BE2C (cell line): ENCODE results near the gene RNF7.
"Not testable (repeated sequence)": the region's sequence is repeated elsewhere in the genome, so short reads cannot be mapped to it uniquely, and the experiment has no call there.

Source experiments
- DNase-seq: peaks from one replicate; pipeline ENCODE4 v3.0.0-alpha.2; 2020
- H3K27me3 ChIP-seq: fragments of 250-450 bp; sonication (Bioruptor Pico); 2 replicates; pipeline ENCODE4 v1.5.1; 2020; ENCODE audit warnings: mild to moderate bottlenecking
- H3K36me3 ChIP-seq: fragments of 250-450 bp; sonication (Bioruptor Pico); 2 replicates; pipeline ENCODE4 v1.5.1; 2020; ENCODE audit warnings: mild to moderate bottlenecking
- H3K4me1 ChIP-seq: fragments of 250-450 bp; sonication (Bioruptor Pico); 2 replicates; pipeline ENCODE4 v1.5.1; 2020
- H3K4me3 ChIP-seq: 2 replicates; pipeline ENCODE4 v1.5.1; 2011; ENCODE audit warnings: low read depth, low read length
- H3K9me3 ChIP-seq: fragments of 250-450 bp; sonication (Bioruptor Pico); 2 replicates; pipeline ENCODE4 v1.5.1; 2020
- TF ChIP-seq, protein P1 (sequence below): IDR thresholded peaks from 2 replicates; pipeline ENCODE4 v1.5.1; 2012; ENCODE audit warnings: mild to moderate bottlenecking, low read depth, low read length

Gene RNF7

DNA sequence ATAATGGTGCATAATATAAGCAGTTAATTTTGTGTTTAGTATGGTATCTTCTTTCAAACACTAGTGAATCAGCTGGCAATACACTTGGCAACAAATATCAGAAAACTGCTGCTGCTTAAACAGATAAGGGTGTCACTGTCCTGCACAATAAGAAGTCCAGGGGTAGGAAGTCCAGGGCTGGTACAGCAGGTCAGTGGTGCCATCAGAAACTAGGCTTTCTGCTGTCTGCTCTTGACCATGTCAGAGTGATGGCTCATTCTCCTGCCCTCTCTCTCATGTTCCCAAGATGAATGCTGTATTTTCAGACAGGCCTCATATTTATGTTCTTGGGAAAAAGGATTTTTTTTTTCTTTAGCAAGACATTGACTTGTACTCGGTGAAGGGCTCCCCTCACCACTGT is 15.9 kb downstream of the RNF7 start:
- Histone ChIP-seq H3K4me1 (no peaks in the 10 kb centered on the region), H3K9me3 (no peaks in the 10 kb centered on the region), H3K27me3 (no peaks in the 10 kb centered on the region), H3K4me3 (no peak overlapping the region), H3K36me3 (no peaks in the 10 kb centered on the region)
- TF ChIP-seq, protein P1, sequence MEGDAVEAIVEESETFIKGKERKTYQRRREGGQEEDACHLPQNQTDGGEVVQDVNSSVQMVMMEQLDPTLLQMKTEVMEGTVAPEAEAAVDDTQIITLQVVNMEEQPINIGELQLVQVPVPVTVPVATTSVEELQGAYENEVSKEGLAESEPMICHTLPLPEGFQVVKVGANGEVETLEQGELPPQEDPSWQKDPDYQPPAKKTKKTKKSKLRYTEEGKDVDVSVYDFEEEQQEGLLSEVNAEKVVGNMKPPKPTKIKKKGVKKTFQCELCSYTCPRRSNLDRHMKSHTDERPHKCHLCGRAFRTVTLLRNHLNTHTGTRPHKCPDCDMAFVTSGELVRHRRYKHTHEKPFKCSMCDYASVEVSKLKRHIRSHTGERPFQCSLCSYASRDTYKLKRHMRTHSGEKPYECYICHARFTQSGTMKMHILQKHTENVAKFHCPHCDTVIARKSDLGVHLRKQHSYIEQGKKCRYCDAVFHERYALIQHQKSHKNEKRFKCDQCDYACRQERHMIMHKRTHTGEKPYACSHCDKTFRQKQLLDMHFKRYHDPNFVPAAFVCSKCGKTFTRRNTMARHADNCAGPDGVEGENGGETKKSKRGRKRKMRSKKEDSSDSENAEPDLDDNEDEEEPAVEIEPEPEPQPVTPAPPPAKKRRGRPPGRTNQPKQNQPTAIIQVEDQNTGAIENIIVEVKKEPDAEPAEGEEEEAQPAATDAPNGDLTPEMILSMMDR, result no peak
- DNase-seq, result no peak

DNA sequence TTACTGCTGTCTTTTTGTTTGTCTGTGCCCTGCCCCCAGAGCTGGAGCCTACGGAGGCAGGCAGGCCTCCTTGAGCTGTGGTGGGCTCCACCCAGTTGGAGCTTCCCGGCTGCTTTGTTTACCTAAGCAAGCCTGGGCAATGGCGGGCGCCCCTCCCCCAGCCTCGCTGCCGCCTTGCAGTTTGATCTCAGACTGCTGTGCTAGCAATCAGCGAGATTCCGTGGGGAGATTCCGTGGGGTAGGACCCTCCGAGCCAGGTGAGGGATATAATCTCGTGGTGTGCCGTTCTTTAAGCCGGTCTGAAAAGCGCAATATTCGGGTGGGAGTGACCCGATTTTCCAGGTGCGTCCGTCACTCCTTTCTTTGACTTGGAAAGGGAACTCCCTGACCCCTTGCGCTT is 24.5 kb downstream of the RNF7 start:
- DNase-seq, H3K36me3 ChIP-seq, H3K9me3 ChIP-seq, H3K4me1 ChIP-seq, H3K4me3 ChIP-seq, H3K27me3 ChIP-seq: not testable (repeated sequence)

DNA sequence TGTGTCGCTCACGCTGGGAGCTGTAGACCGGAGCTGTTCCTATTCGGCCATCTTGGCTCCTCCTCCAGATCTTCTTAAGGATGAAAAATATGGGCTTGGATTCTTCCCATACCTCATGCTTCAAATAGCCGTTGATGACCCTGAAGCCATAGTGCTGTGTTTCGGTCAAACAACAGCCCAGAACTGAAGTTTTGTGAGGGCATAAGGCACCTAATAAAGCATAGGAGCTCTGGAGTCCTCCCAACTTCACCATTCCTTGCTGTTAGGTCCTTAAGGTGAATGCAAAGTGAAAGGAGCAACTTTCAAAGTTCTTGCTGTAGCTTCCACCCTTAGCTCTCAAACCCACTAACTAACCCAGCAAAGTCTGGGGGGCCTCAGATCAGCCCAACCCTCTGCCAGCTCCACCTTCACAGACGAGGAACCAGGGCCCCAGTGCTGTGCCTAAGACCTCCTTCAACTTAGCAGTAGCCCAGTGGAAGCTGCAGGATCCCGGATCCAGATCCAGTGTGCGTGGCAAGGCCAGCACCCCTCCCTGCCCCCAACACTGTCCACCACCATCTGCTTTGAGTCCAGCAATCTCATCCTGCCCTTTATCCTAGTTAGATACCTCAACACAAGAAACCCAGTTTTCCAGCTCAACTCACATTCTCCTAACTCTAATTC is 25.1 kb downstream of the RNF7 start, which contains the start of gene GRK7:
TSS of gene GRK7 (plus strand) at position 321 of the 663 bp plus-strand sequence. CDS start 14,877 bp downstream, outside the sequence.
- Histone ChIP-seq H3K36me3 (no peaks in the 10 kb centered on the region), H3K4me1 (no peaks in the 10 kb centered on the region), H3K9me3 (no peaks in the 10 kb centered on the region), H3K4me3 (no peak within 1 kb of the TSS), H3K27me3 (no peaks in the 10 kb centered on the region)
- TF ChIP-seq, protein P1, result no peak
- DNase-seq, result no peak

DNA sequence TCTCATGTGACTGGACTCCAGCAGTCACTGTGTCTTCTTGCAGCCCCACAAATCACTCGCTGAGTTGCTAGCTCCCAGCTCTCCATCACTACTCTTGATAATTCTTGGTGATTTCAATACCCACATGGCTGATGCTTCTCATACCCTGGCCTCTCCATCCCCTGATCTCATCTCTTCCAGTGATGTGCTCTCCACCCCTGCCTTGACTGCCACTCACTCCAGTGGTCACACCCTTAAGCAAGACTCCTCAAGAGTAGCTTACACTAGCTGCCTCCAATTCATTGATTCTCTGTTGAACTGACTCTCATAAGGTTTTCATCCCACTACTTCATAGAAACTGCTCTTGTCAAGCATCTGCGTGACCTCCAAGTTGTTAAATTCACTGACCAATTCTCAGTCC is 25.9 kb downstream of the RNF7 start:
- TF ChIP-seq, protein P1, result no peak
- Histone ChIP-seq H3K27me3 (no peaks in the 10 kb centered on the region), H3K4me1 (peaks cover 4% of the 10 kb centered on the region), H3K4me3 (no peak overlapping the region), H3K9me3 (no peaks in the 10 kb centered on the region), H3K36me3 (no peaks in the 10 kb centered on the region)
- DNase-seq, result no peak

DNA sequence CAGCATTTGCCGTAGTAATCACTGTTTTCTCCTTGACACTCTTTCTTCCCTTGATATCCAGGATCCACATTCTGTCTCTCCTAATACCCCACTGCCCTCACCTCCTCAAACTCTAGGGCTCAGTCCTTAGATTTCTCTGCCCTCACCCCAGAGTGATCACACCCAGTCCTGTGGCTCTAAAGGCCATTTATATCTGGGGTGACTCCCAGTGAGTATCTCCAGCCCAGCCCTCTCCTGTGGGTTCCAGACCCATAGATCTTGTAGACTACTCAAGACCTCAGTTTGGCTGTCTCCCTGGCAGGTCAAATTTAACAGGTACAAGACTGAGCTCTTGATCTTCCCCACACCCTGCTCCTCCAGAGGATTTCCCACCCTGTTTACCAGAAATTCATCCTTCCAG is 26.4 kb downstream of the RNF7 start:
- TF ChIP-seq, protein P1, result no peak
- Histone ChIP-seq H3K9me3 (no peaks in the 10 kb centered on the region), H3K36me3 (no peaks in the 10 kb centered on the region), H3K4me1 (peaks cover 8% of the 10 kb centered on the region), H3K4me3 (no peak overlapping the region), H3K27me3 (no peaks in the 10 kb centered on the region)
- no peak for DNase-seq

DNA sequence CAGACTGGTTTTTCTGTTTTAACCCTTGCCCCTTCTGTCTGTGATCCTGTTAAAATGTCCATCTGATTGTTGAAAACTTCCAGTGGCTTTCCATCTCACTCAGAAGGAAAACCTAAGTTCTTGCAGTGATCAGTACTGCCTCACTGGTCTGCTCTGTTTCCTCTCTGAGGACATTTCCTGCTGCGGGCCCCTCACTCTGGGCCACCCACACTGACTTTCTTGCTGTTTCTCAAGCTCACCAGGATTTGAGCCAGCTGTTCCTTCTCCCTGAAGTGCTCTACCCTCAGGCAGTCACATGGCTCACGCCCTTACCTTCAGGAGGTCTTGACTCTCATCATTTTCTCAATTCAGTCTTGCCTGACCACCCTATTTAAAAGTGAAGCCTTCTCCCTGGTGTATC is 26.9 kb downstream of the RNF7 start:
- peaks cover 13% of the 10 kb centered on the region for H3K4me1 ChIP-seq
- TF ChIP-seq, protein P1, result no peak
- H3K27me3 ChIP-seq, result no peaks in the 10 kb centered on the region
- no peak overlapping the region for H3K4me3 ChIP-seq
- DNase-seq, result no peak
- H3K9me3 ChIP-seq, result no peaks in the 10 kb centered on the region
- no peaks in the 10 kb centered on the region for H3K36me3 ChIP-seq
